K562 (cell line): ENCODE measurements around the gene DLGAP3. TPM values are rescaled to one million over a fixed set of nuclear protein-coding genes. Genes with fewer than 3 reads are reported as not detected.

Source experiments
- ARID2 ChIP-seq: fragments of 450-650 bp; IDR thresholded peaks from 2 replicates; pipeline ENCODE4 v1.6.1; 2017; ENCODE audit warnings: antibody characterized with exemption, mild to moderate bottlenecking
- ASH1L ChIP-seq: fragments of 450-650 bp; IDR thresholded peaks from 2 replicates; pipeline ENCODE4 v1.6.1; 2018; ENCODE audit warnings: borderline replicate concordance, mild to moderate bottlenecking, low read depth; ENCODE audit not compliant: partially characterized antibody
- ATF1 ChIP-seq, 2 experiments: fragments of 450-650 bp in 1 of 2; IDR thresholded peaks; 2 replicates each; pipeline ENCODE4 v1.6.1; 2016; ENCODE audit warnings: missing compliant biosample characterization in 1 of 2, missing genetic modification characterization in 1 of 2
- CREB1 ChIP-seq, 2 experiments: sonication (generic) in 1 of 2; formaldehyde crosslinking in 1 of 2; IDR thresholded peaks; 2 replicates each; pipeline versions ENCODE4 v1.6.1 to v1.8.0; 2012 to 2022; ENCODE audit warnings: inconsistent platforms in 1 of 2, mild to moderate bottlenecking in 1 of 2, missing genetic modification reagents in 1 of 2, moderate library complexity in 1 of 2
- FOXA1 ChIP-seq: fragments of 450-650 bp; IDR thresholded peaks from 2 replicates; pipeline ENCODE4 v1.6.1; 2016; ENCODE audit warnings: mild to moderate bottlenecking, borderline replicate concordance
- MGA ChIP-seq: fragments of 450-650 bp; IDR thresholded peaks from 2 replicates; pipeline ENCODE4 v1.6.1; 2016; ENCODE audit warnings: mild to moderate bottlenecking, moderate library complexity
- NCOA1 ChIP-seq: fragments of 450-650 bp; IDR thresholded peaks from 2 replicates; pipeline ENCODE4 v1.6.1; 2016; ENCODE audit warnings: low read depth
- RHOXF2B ChIP-seq: fragments of 250-450 bp; sonication (Bioruptor Pico); conservative IDR thresholded peaks from 2 replicates; pipeline ENCODE4 v1.5.1; 2021
- SIN3B ChIP-seq: fragments of 450-650 bp; IDR thresholded peaks from 2 replicates; pipeline ENCODE4 v1.6.1; 2017; ENCODE audit warnings: low read depth, mild to moderate bottlenecking, moderate library complexity
- SMARCB1 ChIP-seq: IDR thresholded peaks from 2 replicates; pipeline ENCODE4 v1.6.1; 2011; ENCODE audit warnings: improper control_type of control experiment, low read depth; ENCODE audit not compliant: insufficient read length
- SOX6 ChIP-seq: fragments of 450-650 bp; IDR thresholded peaks from 2 replicates; pipeline ENCODE4 v1.6.1; 2014; ENCODE audit warnings: mild to moderate bottlenecking
- TSC22D4 ChIP-seq: fragments of 450-650 bp; IDR thresholded peaks from 2 replicates; pipeline ENCODE4 v1.6.1; 2016; ENCODE audit warnings: missing genetic modification characterization, missing biosample characterization, control low read depth
- ZNF316 ChIP-seq: fragments of 450-650 bp; IDR thresholded peaks from 2 replicates; pipeline ENCODE4 v1.6.1; 2016
- polyA plus RNA-seq, 8 experiments: library from polyadenylated mRNA; depleted of rRNA in 4 of 8; stranded (reverse) in 5 of 8; unstranded in 3 of 8; fragments of >200 nt; fragmentation: Nextera tagmentation in 2 of 8; fragmentation: Illumina TruSeq in 1 of 8; extraction: Ambion mirVana in 2 of 8; extraction: Trizol in 1 of 8; gene quantifications; 2 replicates each; pipeline versions ENCODE4 v1.2.1 to v1.2.3, GENCODE V29; 2011 to 2014; ENCODE audit warnings: inconsistent platforms in 1 of 8, missing spikeins in 1 of 8
- total RNA-seq, 7 experiments: library from RNA; depleted of rRNA in 6 of 7; stranded (reverse); fragments of >200 nt in 6 of 7; fragmentation: Illumina TruSeq in 2 of 7; extraction: Trizol in 2 of 7; gene quantifications; 2 replicates each; pipeline versions ENCODE4 v1.2.1 to v1.2.3, GENCODE V29; 2011 to 2021; ENCODE audit warnings: low replicate concordance in 1 of 7
- TF ChIP-seq, protein P1 (sequence below): sonication (generic); IDR thresholded peaks from 2 replicates; pipeline ENCODE4 v1.6.1; 2016

DLGAP3 gene
- total and polyA plus RNA-seq, 9 of the 15 experiments (the other 6 are each of a cell fraction or from before 2014, with no cell fraction given) = 0.01 to 0.16 (median 0.07) TPM; not detected in 6

GRCh38 chr1:34845131-34845901 lies 84.1 kb downstream of the DLGAP3 start (continued):
- TF ChIP-seq MGA (peak; percentile 73), SMARCB1 (no peak), TSC22D4 (no peak), FOXA1 (no peak), ASH1L (no peak), NCOA1 (no peak), ATF1 (CRISPR knock-in tag; IDR thresholded peaks at IDR 0.05) (no peak), ATF1 (tag; IDR thresholded peaks at IDR 0.05) (peak; percentile 43; the same call in 1 of the 2 replicates), RHOXF2B (CRISPR knock-in tag) (no peak), ZNF316 (no peak), SOX6 (peak; percentile 51; the same call in 1 of the 2 replicates), ARID2 (no peak), SIN3B (no peak), CREB1 (IDR thresholded peaks at IDR 0.05) (no peak), CREB1 (CRISPR knock-in tag; IDR thresholded peaks at IDR 0.05) (no peak)
- TF ChIP-seq, protein P1, sequence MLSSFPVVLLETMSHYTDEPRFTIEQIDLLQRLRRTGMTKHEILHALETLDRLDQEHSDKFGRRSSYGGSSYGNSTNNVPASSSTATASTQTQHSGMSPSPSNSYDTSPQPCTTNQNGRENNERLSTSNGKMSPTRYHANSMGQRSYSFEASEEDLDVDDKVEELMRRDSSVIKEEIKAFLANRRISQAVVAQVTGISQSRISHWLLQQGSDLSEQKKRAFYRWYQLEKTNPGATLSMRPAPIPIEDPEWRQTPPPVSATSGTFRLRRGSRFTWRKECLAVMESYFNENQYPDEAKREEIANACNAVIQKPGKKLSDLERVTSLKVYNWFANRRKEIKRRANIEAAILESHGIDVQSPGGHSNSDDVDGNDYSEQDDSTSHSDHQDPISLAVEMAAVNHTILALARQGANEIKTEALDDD = no peak
